ENCODE data around the gene ADPRHL1. TPM values are rescaled to one million over a fixed set of nuclear protein-coding genes. Genes with fewer than 3 reads are reported as not detected.

ADPRHL1 gene
- total RNA-seq, 1 experiment from 2014 or later, result 4.9 TPM

DNA sequence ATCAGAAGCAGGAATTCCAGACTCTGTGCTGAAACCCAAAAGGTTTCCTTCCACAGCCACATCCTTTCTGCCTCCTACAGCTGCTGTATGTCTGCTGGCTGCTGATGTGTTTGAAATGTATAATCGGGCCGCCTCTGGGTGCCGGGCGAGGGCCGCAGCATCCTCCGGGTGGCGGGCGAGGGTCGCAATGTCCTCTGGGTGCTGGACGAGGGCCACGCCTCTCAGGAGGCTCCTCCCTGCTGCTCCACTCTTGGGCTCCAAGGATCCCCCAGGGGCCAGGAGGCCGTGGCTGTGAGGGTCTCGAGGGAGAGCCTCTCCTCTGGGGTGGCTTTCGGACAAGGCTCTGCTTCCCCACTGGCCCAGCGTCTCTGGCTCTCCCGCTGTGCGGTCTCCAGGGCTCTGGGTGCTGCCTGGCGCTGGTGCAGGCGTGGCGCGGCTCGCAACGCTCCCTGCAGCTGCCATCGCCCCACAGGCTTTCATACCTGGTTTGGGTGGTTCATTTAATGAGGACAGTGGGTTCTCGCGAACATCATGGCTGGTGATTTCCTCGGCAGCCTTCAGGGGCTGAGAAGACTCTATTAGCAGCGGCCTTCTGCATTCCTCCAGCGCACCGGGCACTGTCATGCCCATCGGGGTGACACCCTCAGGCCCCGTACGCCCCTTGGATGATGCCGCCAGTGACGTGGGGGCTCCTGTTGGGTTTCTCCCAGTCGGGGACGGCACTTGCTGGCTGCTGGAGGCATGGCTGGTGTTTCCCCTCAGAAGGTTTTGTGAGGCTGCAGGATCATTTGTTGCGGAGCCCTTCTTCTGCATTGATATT is 47.6 kb downstream of the ADPRHL1 start:
- intact Hi-C loops (cut with micrococcal nuclease; ENCODE audit: unreplicated experiment), result loop anchor here (2.0 kb wide), 1 partner anchor 45 kb away; no protein-coding TSS in a partner anchor
- H3K4me1 ChIP-seq, result peaks cover under 1% of the 10 kb centered on the region
- no peaks in the 10 kb centered on the region for H3K27me3 Mint-ChIP-seq (ENCODE audit: insufficient read depth, unreplicated experiment)
- peak overlapping the region; percentile 37 for H3K4me3 Mint-ChIP-seq (ENCODE audit: unreplicated experiment)
- H3K27ac Mint-ChIP-seq (ENCODE audit: unreplicated experiment), result no peak overlapping the region
- CTCF ChIA-PET, result no interaction called here
- no peaks in the 10 kb centered on the region for H3K9me3 Mint-ChIP-seq (ENCODE audit: unreplicated experiment)
- no TSS peak for BruUV-seq (replicated peaks)
- POLR2A ChIA-PET, result no interaction called here
- peak overlapping the region; percentile 33 for H3K4me3 ChIP-seq (ENCODE audit: low read depth, low read length)
- no peaks in the 10 kb centered on the region for H3K36me3 ChIP-seq (ENCODE audit: control insufficient read depth, insufficient read depth, low read length)
- no peaks in the 10 kb centered on the region for H3K27me3 ChIP-seq (replicated peaks; ENCODE audit: control insufficient read depth, insufficient read depth, low read length)
- DNase-seq, result peak; percentile 42 to 48
- no peaks in the 10 kb centered on the region for H3K4me1 Mint-ChIP-seq (ENCODE audit: low read depth, unreplicated experiment)
- no peaks in the 10 kb centered on the region for H3K36me3 Mint-ChIP-seq (ENCODE audit: insufficient read depth, unreplicated experiment)
- TF ChIP-seq, protein P1, sequence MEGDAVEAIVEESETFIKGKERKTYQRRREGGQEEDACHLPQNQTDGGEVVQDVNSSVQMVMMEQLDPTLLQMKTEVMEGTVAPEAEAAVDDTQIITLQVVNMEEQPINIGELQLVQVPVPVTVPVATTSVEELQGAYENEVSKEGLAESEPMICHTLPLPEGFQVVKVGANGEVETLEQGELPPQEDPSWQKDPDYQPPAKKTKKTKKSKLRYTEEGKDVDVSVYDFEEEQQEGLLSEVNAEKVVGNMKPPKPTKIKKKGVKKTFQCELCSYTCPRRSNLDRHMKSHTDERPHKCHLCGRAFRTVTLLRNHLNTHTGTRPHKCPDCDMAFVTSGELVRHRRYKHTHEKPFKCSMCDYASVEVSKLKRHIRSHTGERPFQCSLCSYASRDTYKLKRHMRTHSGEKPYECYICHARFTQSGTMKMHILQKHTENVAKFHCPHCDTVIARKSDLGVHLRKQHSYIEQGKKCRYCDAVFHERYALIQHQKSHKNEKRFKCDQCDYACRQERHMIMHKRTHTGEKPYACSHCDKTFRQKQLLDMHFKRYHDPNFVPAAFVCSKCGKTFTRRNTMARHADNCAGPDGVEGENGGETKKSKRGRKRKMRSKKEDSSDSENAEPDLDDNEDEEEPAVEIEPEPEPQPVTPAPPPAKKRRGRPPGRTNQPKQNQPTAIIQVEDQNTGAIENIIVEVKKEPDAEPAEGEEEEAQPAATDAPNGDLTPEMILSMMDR (IDR thresholded peaks at IDR 0.05; ENCODE audit: insufficient read depth in 1 of 2, low read depth in 1 of 2, low read length in 1 of 2, severe bottlenecking in 1 of 2, unreplicated experiment in 1 of 2), result peak in 1 of 2 experiments; percentile 18
- no peaks in the 10 kb centered on the region for H3K9me3 ChIP-seq

GRCh38 chr13:113404723-113405471 is 48.4 kb downstream of the ADPRHL1 start:
- DNase-seq, result peak in 1 of 2 experiments; percentile 30
- no peaks in the 10 kb centered on the region for H3K27me3 ChIP-seq (replicated peaks; ENCODE audit: control insufficient read depth, insufficient read depth, low read length)
- no peaks in the 10 kb centered on the region for H3K4me1 Mint-ChIP-seq (ENCODE audit: low read depth, unreplicated experiment)
- H3K4me1 ChIP-seq, result no peaks in the 10 kb centered on the region; the same call in 1 of the 2 replicates
- no peaks in the 10 kb centered on the region for H3K9me3 ChIP-seq
- H3K27me3 Mint-ChIP-seq (ENCODE audit: insufficient read depth, unreplicated experiment), result no peaks in the 10 kb centered on the region
- no peaks in the 10 kb centered on the region for H3K36me3 Mint-ChIP-seq (ENCODE audit: insufficient read depth, unreplicated experiment)
- H3K27ac Mint-ChIP-seq (ENCODE audit: unreplicated experiment), result no peak overlapping the region
- H3K9me3 Mint-ChIP-seq (ENCODE audit: unreplicated experiment), result no peaks in the 10 kb centered on the region
- H3K36me3 ChIP-seq (ENCODE audit: control insufficient read depth, insufficient read depth, low read length), result no peaks in the 10 kb centered on the region
- intact Hi-C loops (cut with micrococcal nuclease; ENCODE audit: unreplicated experiment), result loop anchor here (2.0 kb wide), 1 partner anchor 46 kb away; no protein-coding TSS in a partner anchor
- no TSS peak for BruUV-seq (replicated peaks)
- no peak overlapping the region for H3K4me3 Mint-ChIP-seq (ENCODE audit: unreplicated experiment)
- ChIA-PET CTCF (no interaction called here), POLR2A (no interaction called here)
- TF ChIP-seq, protein P1 (IDR thresholded peaks at IDR 0.05; ENCODE audit: insufficient read depth in 1 of 2, low read depth in 1 of 2, low read length in 1 of 2, severe bottlenecking in 1 of 2, unreplicated experiment in 1 of 2), result no peak
- H3K4me3 ChIP-seq (ENCODE audit: low read depth, low read length), result no peak overlapping the region

DNA sequence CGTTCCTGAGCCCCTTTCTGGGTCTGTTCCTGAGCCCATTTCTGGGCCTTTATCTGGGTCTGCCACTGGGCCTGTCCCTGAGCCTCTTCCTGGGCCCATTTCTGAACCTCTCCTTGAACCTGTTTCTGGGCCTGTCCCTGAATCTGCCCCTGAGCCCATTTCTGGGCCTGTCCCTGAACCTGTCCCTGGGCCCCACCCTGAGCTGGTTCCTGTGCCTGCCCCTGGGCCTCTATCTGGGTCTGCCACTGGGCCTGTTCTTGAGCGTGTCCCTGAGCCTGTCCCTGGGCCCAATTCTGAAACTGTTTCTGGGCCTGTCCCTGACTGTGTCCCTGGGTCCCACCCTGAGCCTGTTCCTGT is 48.9 kb downstream of the ADPRHL1 start:
- H3K4me3 ChIP-seq (ENCODE audit: low read depth, low read length), result no peak overlapping the region
- BruUV-seq (replicated peaks), result no TSS peak
- H3K36me3 Mint-ChIP-seq (ENCODE audit: insufficient read depth, unreplicated experiment), result no peaks in the 10 kb centered on the region

More for the DNA sequence above, 48.9 kb downstream of the ADPRHL1 start:
- Mint-ChIP-seq H3K4me1 (ENCODE audit: low read depth, unreplicated experiment) (peaks cover 5% of the 10 kb centered on the region), H3K9me3 (ENCODE audit: unreplicated experiment) (no peaks in the 10 kb centered on the region), H3K27ac (ENCODE audit: unreplicated experiment) (no peak overlapping the region), H3K27me3 (ENCODE audit: insufficient read depth, unreplicated experiment) (no peaks in the 10 kb centered on the region), H3K4me3 (ENCODE audit: unreplicated experiment) (no peak overlapping the region)
- H3K27me3 ChIP-seq (replicated peaks; ENCODE audit: control insufficient read depth, insufficient read depth, low read length), result no peaks in the 10 kb centered on the region
- peak in 1 of 2 experiments; percentile 26 for DNase-seq
- ChIA-PET CTCF (no interaction called here), POLR2A (no interaction called here)
- intact Hi-C loops (cut with micrococcal nuclease; ENCODE audit: unreplicated experiment), result loop anchor here (2.0 kb wide), 1 partner anchor 46 kb away; no protein-coding TSS in a partner anchor
- TF ChIP-seq, protein P1 (IDR thresholded peaks at IDR 0.05; ENCODE audit: insufficient read depth in 1 of 2, low read depth in 1 of 2, low read length in 1 of 2, severe bottlenecking in 1 of 2, unreplicated experiment in 1 of 2), result no peak
- H3K9me3 ChIP-seq, result no peaks in the 10 kb centered on the region
- no peaks in the 10 kb centered on the region for H3K36me3 ChIP-seq (ENCODE audit: control insufficient read depth, insufficient read depth, low read length)
- peaks cover 4% of the 10 kb centered on the region for H3K4me1 ChIP-seq
